HG03521 (cell line): ENCODE results near the gene RAP1A.

Experiments used
- ATAC-seq: cut with Tn5 transposase; IDR thresholded peaks from one replicate; pipeline ENCODE4 v1.9.1; 2021; ENCODE audit warnings: mild to moderate bottlenecking, moderate library complexity; ENCODE audit not compliant: unreplicated experiment

Gene RAP1A

GRCh38 chr1:111751906-111752575, 132.5 kb downstream of the RAP1A start:
- no peak for ATAC-seq

- ATAC-seq = no peak
These were observed 135.4 kb downstream of the RAP1A start for GRCh38 chr1:111754984-111755330.

GRCh38 chr1:111755331-111756123, 135.9 kb downstream of the RAP1A start, which contains the start of gene DDX20:
Gene DDX20 (plus strand): TSS chr1:111755901. CDS start chr1:111755925, 24 bp downstream.
- ATAC-seq = peak; percentile 89

- peak; percentile 12 for ATAC-seq
These were observed 136.5 kb downstream of the RAP1A start for GRCh38 chr1:111756124-111756513.

GRCh38 chr1:111758373-111758772, 138.8 kb downstream of the RAP1A start:
- no peak for ATAC-seq

GRCh38 chr1:111761717-111762116, 142.1 kb downstream of the RAP1A start:
- no peak for ATAC-seq

GRCh38 chr1:111762332-111762731, 142.7 kb downstream of the RAP1A start:
- ATAC-seq = no peak
